ENCODE results near the gene TAAR9.

Gene TAAR9

GRCh38 chr6:132537977-132538376 is at the start of gene TAAR9:
Gene TAAR9 (plus strand): TSS chr6:132538277. CDS start chr6:132538290, 13 bp downstream.
- peaks cover 20 to 25% of the 10 kb centered on the region in 2 donors for H3K27me3 Mint-ChIP-seq
- H3K9me3 Mint-ChIP-seq = peaks cover 0 to 4% of the 10 kb centered on the region in 2 donors
- H3K27ac Mint-ChIP-seq = no peak within 1 kb of the TSS
- H3K36me3 Mint-ChIP-seq = peaks cover 0 to 3% of the 10 kb centered on the region in 2 donors
- H3K4me1 Mint-ChIP-seq = no peaks in the 10 kb centered on the region
- H3K4me3 Mint-ChIP-seq = no peak within 1 kb of the TSS
- no peak for ATAC-seq (replicated peaks)
- DNase-seq = no peak

DNA sequence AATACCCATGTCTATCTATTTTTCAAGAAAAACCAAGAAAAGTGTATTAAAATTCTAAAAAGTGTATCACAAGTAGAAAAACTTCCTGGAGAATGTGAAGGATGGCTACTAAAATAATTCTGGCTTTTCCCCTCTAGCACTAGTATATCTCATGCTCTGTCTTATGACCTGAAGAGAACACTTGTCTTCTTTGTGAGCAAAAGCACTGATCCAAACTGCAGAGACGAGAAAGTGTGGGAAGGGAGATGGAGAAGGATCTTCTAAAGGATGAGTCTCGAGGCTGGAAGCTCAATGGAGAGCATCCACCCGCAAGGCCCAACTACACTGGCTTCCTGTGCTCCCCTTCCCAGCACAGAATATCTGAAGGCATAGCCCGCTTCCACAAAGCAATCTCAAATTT is 48.7 kb upstream of the TAAR9 start:
- ATAC-seq (replicated peaks) (no peak), DNase-seq (no peak)
- Mint-ChIP-seq H3K27ac (no peak overlapping the region), H3K9me3 (peaks cover 4 to 8% of the 10 kb centered on the region in 2 donors), H3K36me3 (peaks cover 22 to 30% of the 10 kb centered on the region in 2 donors), H3K4me3 (no peak overlapping the region), H3K4me1 (peaks cover 20 to 38% of the 10 kb centered on the region in 2 donors), H3K27me3 (no peaks in the 10 kb centered on the region)

GRCh38 chr6:132490024-132490423 is 48.1 kb upstream of the TAAR9 start:
- DNase-seq (no peak), ATAC-seq (replicated peaks) (peak; percentile 24 to 35)
- peaks cover 4 to 10% of the 10 kb centered on the region in 2 donors for H3K9me3 Mint-ChIP-seq
- H3K4me1 Mint-ChIP-seq = peaks cover 25 to 38% of the 10 kb centered on the region in 2 donors
- no peak overlapping the region for H3K4me3 Mint-ChIP-seq
- no peaks in the 10 kb centered on the region for H3K27me3 Mint-ChIP-seq
- peaks cover 28 to 36% of the 10 kb centered on the region in 2 donors for H3K36me3 Mint-ChIP-seq
- no peak overlapping the region for H3K27ac Mint-ChIP-seq

GRCh38 chr6:132490478-132491204 is 47.4 kb upstream of the TAAR9 start:
- H3K9me3 Mint-ChIP-seq = peaks cover 4 to 10% of the 10 kb centered on the region in 2 donors
- ATAC-seq (replicated peaks) (peak in 1 of 2 donors; percentile 33), DNase-seq (no peak)
- H3K4me1 Mint-ChIP-seq = peaks cover 25 to 38% of the 10 kb centered on the region in 2 donors
- no peak overlapping the region for H3K4me3 Mint-ChIP-seq
- peaks cover 28 to 36% of the 10 kb centered on the region in 2 donors for H3K36me3 Mint-ChIP-seq
- H3K27me3 Mint-ChIP-seq = no peaks in the 10 kb centered on the region
- no peak overlapping the region for H3K27ac Mint-ChIP-seq

- H3K4me3 Mint-ChIP-seq = no peak overlapping the region
- peaks cover 26 to 41% of the 10 kb centered on the region in 2 donors for H3K4me1 Mint-ChIP-seq
- H3K36me3 Mint-ChIP-seq = peaks cover 28 to 36% of the 10 kb centered on the region in 2 donors
- H3K27me3 Mint-ChIP-seq = no peaks in the 10 kb centered on the region
- DNase-seq = no peak
- peaks cover 4 to 10% of the 10 kb centered on the region in 2 donors for H3K9me3 Mint-ChIP-seq
- H3K27ac Mint-ChIP-seq = no peak overlapping the region
- ATAC-seq (replicated peaks) = peak; percentile 32 to 49
Measured at GRCh38 chr6:132491303-132491702, 46.8 kb upstream of the TAAR9 start.

GRCh38 chr6:132491881-132492280 is 46.2 kb upstream of the TAAR9 start:
- Mint-ChIP-seq H3K4me3 (no peak overlapping the region), H3K4me1 (peaks cover 28 to 46% of the 10 kb centered on the region in 2 donors), H3K27ac (no peak overlapping the region), H3K9me3 (peaks cover 4 to 10% of the 10 kb centered on the region in 2 donors), H3K27me3 (no peaks in the 10 kb centered on the region), H3K36me3 (peaks cover 24 to 31% of the 10 kb centered on the region in 2 donors)
- DNase-seq (no peak), ATAC-seq (replicated peaks) (no peak)

- peak overlapping the region; percentile 33 to 58 for H3K4me3 Mint-ChIP-seq
- peaks cover 6 to 9% of the 10 kb centered on the region in 2 donors for H3K9me3 Mint-ChIP-seq
- H3K27me3 Mint-ChIP-seq = no peaks in the 10 kb centered on the region
- peaks cover 36 to 38% of the 10 kb centered on the region in 2 donors for H3K36me3 Mint-ChIP-seq
- DNase-seq (no peak), ATAC-seq (replicated peaks) (peak; percentile 22 to 33)
- peak overlapping the region; percentile 81 for H3K27ac Mint-ChIP-seq
- H3K4me1 Mint-ChIP-seq = peaks cover 34 to 52% of the 10 kb centered on the region in 2 donors
Measured at GRCh38 chr6:132494954-132495353, 43.1 kb upstream of the TAAR9 start.

- H3K36me3 Mint-ChIP-seq = peaks cover 43 to 44% of the 10 kb centered on the region in 2 donors
- DNase-seq = no peak
- H3K4me1 Mint-ChIP-seq = peaks cover 40 to 59% of the 10 kb centered on the region in 2 donors
- no peaks in the 10 kb centered on the region for H3K27me3 Mint-ChIP-seq
- peaks cover 7 to 14% of the 10 kb centered on the region in 2 donors for H3K9me3 Mint-ChIP-seq
- H3K4me3 Mint-ChIP-seq = peak overlapping the region; percentile 33 to 58
- peak; percentile 61 to 72 for ATAC-seq (replicated peaks)
- H3K27ac Mint-ChIP-seq = peak overlapping the region; percentile 81
Measured at GRCh38 chr6:132495604-132496079, 42.4 kb upstream of the TAAR9 start.

DNA sequence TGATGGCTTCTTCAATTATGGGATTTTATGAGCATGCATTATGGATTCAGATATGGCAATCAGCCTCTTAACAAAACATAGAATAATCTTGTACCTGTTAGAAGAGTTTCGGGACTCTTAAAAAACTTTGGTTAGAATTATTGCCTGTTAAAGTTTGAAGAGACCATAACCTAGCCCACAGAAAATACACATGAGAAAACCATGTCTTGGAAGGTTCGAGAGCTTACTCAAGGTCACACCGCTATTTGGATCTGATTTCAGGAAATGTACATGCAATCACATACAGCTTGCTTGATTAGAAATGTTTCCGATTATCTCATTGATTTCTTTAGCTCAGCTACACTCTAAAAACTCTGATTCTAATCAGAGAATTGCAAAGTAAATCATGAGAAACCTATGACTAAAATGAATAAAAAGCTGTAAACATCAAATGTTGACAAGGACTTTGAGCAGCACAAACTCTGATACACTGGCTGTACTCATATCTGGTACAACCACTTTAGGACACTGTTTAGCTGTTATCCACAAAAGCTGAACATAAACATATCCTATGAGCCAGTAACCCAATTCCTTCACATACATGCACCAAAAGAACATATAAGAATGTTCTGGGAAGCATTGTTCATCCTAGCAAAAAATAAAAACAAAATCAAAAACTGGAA is 41.4 kb upstream of the TAAR9 start:
- Mint-ChIP-seq H3K36me3 (peaks cover 53% of the 10 kb centered on the region in 2 donors), H3K27ac (peak overlapping the region; percentile 33), H3K4me1 (peaks cover 46 to 69% of the 10 kb centered on the region in 2 donors), H3K9me3 (peaks cover 9 to 14% of the 10 kb centered on the region in 2 donors), H3K4me3 (peak overlapping the region; percentile 33 to 58), H3K27me3 (no peaks in the 10 kb centered on the region)
- ATAC-seq (replicated peaks) = no peak
- DNase-seq = no peak

GRCh38 chr6:132498638-132499037 is 39.4 kb upstream of the TAAR9 start:
- H3K27ac Mint-ChIP-seq = peak overlapping the region; percentile 80
- peaks cover 43 to 87% of the 10 kb centered on the region in 2 donors for H3K4me1 Mint-ChIP-seq

GRCh38 chr6:132499757-132500156 is 38.3 kb upstream of the TAAR9 start:
- peaks cover 5 to 10% of the 10 kb centered on the region in 2 donors for H3K9me3 Mint-ChIP-seq
- peak overlapping the region; percentile 92 for H3K27ac Mint-ChIP-seq
- peaks cover 47 to 64% of the 10 kb centered on the region in 2 donors for H3K36me3 Mint-ChIP-seq
- peak overlapping the region; percentile 60 to 64 for H3K4me3 Mint-ChIP-seq
- H3K27me3 Mint-ChIP-seq = no peaks in the 10 kb centered on the region
- peaks cover 42 to 91% of the 10 kb centered on the region in 2 donors for H3K4me1 Mint-ChIP-seq
- ATAC-seq (replicated peaks) (no peak), DNase-seq (no peak)

More at GRCh38 chr6:132498638-132499037, 39.4 kb upstream of the TAAR9 start:
- peak overlapping the region; percentile 43 to 47 for H3K4me3 Mint-ChIP-seq
- H3K36me3 Mint-ChIP-seq = peaks cover 52 to 65% of the 10 kb centered on the region in 2 donors
- no peaks in the 10 kb centered on the region for H3K27me3 Mint-ChIP-seq
- DNase-seq (no peak), ATAC-seq (replicated peaks) (peak; percentile 72 to 77)
- H3K9me3 Mint-ChIP-seq = peaks cover 7 to 11% of the 10 kb centered on the region in 2 donors

- Mint-ChIP-seq H3K27me3 (no peaks in the 10 kb centered on the region), H3K4me1 (peaks cover 54 to 91% of the 10 kb centered on the region in 2 donors), H3K9me3 (peaks cover 7% of the 10 kb centered on the region in 2 donors), H3K36me3 (peaks cover 57 to 78% of the 10 kb centered on the region in 2 donors), H3K27ac (peak overlapping the region; percentile 52), H3K4me3 (peak overlapping the region; percentile 30 to 55)
- ATAC-seq (replicated peaks) (no peak), DNase-seq (no peak)
Measured at GRCh38 chr6:132504757-132505156, 33.3 kb upstream of the TAAR9 start.

DNA sequence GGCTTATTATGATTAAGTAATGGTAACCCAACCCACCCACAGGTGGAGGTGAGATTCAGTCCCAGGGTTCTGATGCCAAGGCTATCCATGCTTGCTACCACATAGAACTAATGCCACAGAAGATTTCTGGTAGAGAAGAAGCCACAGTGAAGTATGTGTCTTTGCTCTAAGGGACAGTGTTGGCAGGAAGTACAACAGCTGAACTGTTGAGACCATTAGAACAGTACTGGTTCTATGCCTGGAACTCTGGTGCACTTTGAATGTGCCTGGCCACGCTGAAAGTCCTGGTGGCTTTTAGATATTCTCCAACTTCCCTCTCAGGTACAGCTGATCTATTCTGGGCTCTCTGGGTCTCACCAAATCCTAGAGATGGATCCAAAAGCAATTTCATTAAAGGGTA is 32.9 kb upstream of the TAAR9 start:
- Mint-ChIP-seq H3K36me3 (peaks cover 53 to 77% of the 10 kb centered on the region in 2 donors), H3K4me1 (peaks cover 51 to 87% of the 10 kb centered on the region in 2 donors), H3K9me3 (peaks cover 3 to 4% of the 10 kb centered on the region in 2 donors), H3K4me3 (no peak overlapping the region), H3K27me3 (no peaks in the 10 kb centered on the region), H3K27ac (peak overlapping the region; percentile 52)
- DNase-seq = no peak
- ATAC-seq (replicated peaks) = peak; percentile 18 to 19

DNA sequence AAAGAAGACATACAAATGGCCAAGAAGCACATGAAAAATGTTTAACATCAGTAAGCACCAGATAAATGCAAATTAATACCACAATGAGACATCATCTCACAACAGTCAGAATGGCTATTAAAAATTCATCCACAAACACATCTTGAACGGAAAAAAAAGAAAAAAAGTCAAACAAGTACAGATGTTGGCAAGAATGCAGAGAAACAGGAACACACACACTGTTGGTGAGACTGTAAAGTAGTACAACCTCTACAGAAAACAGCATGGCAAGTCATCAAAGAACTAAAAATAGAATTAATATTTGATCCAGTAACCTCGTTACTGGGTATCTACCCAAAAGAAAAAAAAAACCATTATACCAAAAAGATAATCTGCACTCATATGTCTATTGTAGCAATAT is 31.6 kb upstream of the TAAR9 start:
- peaks cover 48 to 74% of the 10 kb centered on the region in 2 donors for H3K36me3 Mint-ChIP-seq
- peak overlapping the region; percentile 83 for H3K27ac Mint-ChIP-seq
- H3K4me1 Mint-ChIP-seq = peaks cover 55 to 85% of the 10 kb centered on the region in 2 donors
- peaks cover 0 to 3% of the 10 kb centered on the region in 2 donors for H3K9me3 Mint-ChIP-seq
- ATAC-seq (replicated peaks) (peak; percentile 57 to 63), DNase-seq (no peak)
- H3K4me3 Mint-ChIP-seq = peak overlapping the region; percentile 60 to 62
- no peaks in the 10 kb centered on the region for H3K27me3 Mint-ChIP-seq

Data from stimulated activated naive B cell treated with anti-CD40 and anti-IgM and Interleukin-4, amounts not matched to agents 10 μg/mL and 1 μg/mL and 100 μg/mL, for 72 hours (primary cell).